ENCODE data around the gene TNRC6C. TPM values are rescaled to one million over a fixed set of nuclear protein-coding genes. Genes with fewer than 3 reads are reported as not detected.
A peak's percentile ranks its signal among the peaks of the same experiment; 100 is the strongest.

Gene TNRC6C
- 1 to 10 TPM; 8.9 to 9.0 TPM for total RNA-seq

GRCh38 chr17:77957857-77958715 is at the start of gene TNRC6C:
TNRC6C (plus strand) TSS chr17:77958703; CDS start chr17:78004207, 45,504 bp downstream.
- Histone ChIP-seq H3K9me3 (no peaks in the 10 kb centered on the region), H3K27me3 (no peaks in the 10 kb centered on the region), H3K4me1 (no peaks in the 10 kb centered on the region), H3K36me3 (no peaks in the 10 kb centered on the region), H3K9ac (ENCODE audit: low read depth in 2 of 2, low read length in 2 of 2) (peak within 1 kb of the TSS; percentile 61 to 67), H3K27ac (peak within 1 kb of the TSS; percentile 49), H3K4me3 (peak within 1 kb of the TSS; percentile 74)
- no peak for TF ChIP-seq CTCF (IDR thresholded peaks at IDR 0.05)
- DNase-seq: peak; percentile 99
- intact Hi-C loops (cut with DNase I): no loop called here

GRCh38 chr17:77909236-77909635 is 49.3 kb upstream of the TNRC6C start:
- no peak for TF ChIP-seq CTCF (IDR thresholded peaks at IDR 0.05)
- no peak for DNase-seq
- intact Hi-C loops (cut with DNase I): no loop called here
- no peaks in the 10 kb centered on the region for H3K9me3 ChIP-seq
- no peaks in the 10 kb centered on the region for H3K36me3 ChIP-seq
- no peak overlapping the region for H3K4me3 ChIP-seq
- no peaks in the 10 kb centered on the region for H3K4me1 ChIP-seq
- no peak overlapping the region for H3K9ac ChIP-seq (ENCODE audit: low read depth in 2 of 2, low read length in 2 of 2)
- no peak overlapping the region for H3K27ac ChIP-seq
- peaks cover 3% of the 10 kb centered on the region for H3K27me3 ChIP-seq

- no peak overlapping the region for H3K4me3 ChIP-seq
- H3K4me1 ChIP-seq: no peaks in the 10 kb centered on the region
- peaks cover 5% of the 10 kb centered on the region for H3K27me3 ChIP-seq
- no peak overlapping the region for H3K9ac ChIP-seq (ENCODE audit: low read depth in 2 of 2, low read length in 2 of 2)
- TF ChIP-seq CTCF (IDR thresholded peaks at IDR 0.05): no peak
- no peaks in the 10 kb centered on the region for H3K36me3 ChIP-seq
- DNase-seq: no peak
- no peaks in the 10 kb centered on the region for H3K9me3 ChIP-seq
- H3K27ac ChIP-seq: no peak overlapping the region
- intact Hi-C loops (cut with DNase I): no loop called here
Measured at GRCh38 chr17:77909816-77910215, 48.7 kb upstream of the TNRC6C start.

GRCh38 chr17:77914385-77915254 is 43.9 kb upstream of the TNRC6C start:
- no peaks in the 10 kb centered on the region for H3K4me1 ChIP-seq
- DNase-seq: no peak
- no peaks in the 10 kb centered on the region for H3K9me3 ChIP-seq
- H3K27me3 ChIP-seq: peaks cover 20% of the 10 kb centered on the region
- TF ChIP-seq CTCF (IDR thresholded peaks at IDR 0.05): no peak
- intact Hi-C loops (cut with DNase I): loop anchor here (5.0 kb wide), 1 partner anchor 98 kb away; no protein-coding TSS in a partner anchor
- no peak overlapping the region for H3K9ac ChIP-seq (ENCODE audit: low read depth in 2 of 2, low read length in 2 of 2)
- no peak overlapping the region for H3K4me3 ChIP-seq
- no peak overlapping the region for H3K27ac ChIP-seq
- no peaks in the 10 kb centered on the region for H3K36me3 ChIP-seq

GRCh38 chr17:77915594-77916021 is 42.9 kb upstream of the TNRC6C start:
- H3K4me3 ChIP-seq: no peak overlapping the region
- no peaks in the 10 kb centered on the region for H3K9me3 ChIP-seq
- intact Hi-C loops (cut with DNase I): loop anchor here (5.0 kb wide), 1 partner anchor 97 kb away; no protein-coding TSS in a partner anchor
- no peak overlapping the region for H3K27ac ChIP-seq
- H3K27me3 ChIP-seq: peaks cover 20% of the 10 kb centered on the region
- DNase-seq: no peak
- no peak overlapping the region for H3K9ac ChIP-seq (ENCODE audit: low read depth in 2 of 2, low read length in 2 of 2)
- no peak for TF ChIP-seq CTCF (IDR thresholded peaks at IDR 0.05)
- H3K36me3 ChIP-seq: no peaks in the 10 kb centered on the region
- no peaks in the 10 kb centered on the region for H3K4me1 ChIP-seq
